H1 (cell line): ENCODE data around the gene ZNF469. TPM values are rescaled to one million over a fixed set of nuclear protein-coding genes. Genes with fewer than 3 reads are reported as not detected.

Source experiments
- CTCF ChIA-PET: fragments of 300-600 bp; sonication (Branson Sonifier 250); formaldehyde crosslinking; loops from one replicate; lab custom pipeline; 2021; ENCODE audit not compliant: partially characterized antibody; lab: Charles Lee
- POLR2A ChIA-PET: fragments of 300-600 bp; sonication (Branson Sonifier 250); formaldehyde crosslinking; loops from one replicate; lab custom pipeline; 2021; ENCODE audit warnings: inconsistent platforms; ENCODE audit not compliant: partially characterized antibody; lab: Charles Lee
- DNase-seq, 2 experiments: peaks; one replicate each; pipeline versions ENCODE4 v3.0.0 to v3.0.0-alpha.2; 2010 to 2022; ENCODE audit warnings: low spot score in 2 of 2, low read depth in 1 of 2, mixed read lengths in 1 of 2
- FAIRE-seq: peaks from 2 replicates; lab custom pipeline; 2011; peaks lifted over from hg19 to GRCh38; lab: Jason Lieb, UNC
- H2AFZ ChIP-seq: 2 replicates; pipeline ENCODE4 v1.8.1; 2012; ENCODE audit warnings: low read length, inconsistent platforms
- H2AK5ac ChIP-seq: 2 replicates; pipeline ENCODE4 v1.6.1; 2013; ENCODE audit warnings: low read depth, low read length
- H2BK120ac ChIP-seq: replicated peaks from 2 replicates; pipeline ENCODE3; 2013; ENCODE audit warnings: low read depth, low read length, inconsistent platforms
- H2BK12ac ChIP-seq: 2 replicates; pipeline ENCODE4 v1.6.1; 2013; ENCODE audit warnings: low read depth, low read length
- H2BK15ac ChIP-seq: 2 replicates; pipeline ENCODE4 v1.6.1; 2013; ENCODE audit warnings: low read length
- H2BK20ac ChIP-seq: 2 replicates; pipeline ENCODE4 v1.6.1; 2013; ENCODE audit warnings: low read length
- H2BK5ac ChIP-seq: 2 replicates; pipeline ENCODE4 v1.6.1; 2013; ENCODE audit warnings: low read depth, low read length
- H3K14ac ChIP-seq: 2 replicates; pipeline ENCODE4 v1.6.1; 2013; ENCODE audit warnings: inconsistent platforms; ENCODE audit not compliant: insufficient read length
- H3K18ac ChIP-seq: 2 replicates; pipeline ENCODE4 v1.6.1; 2013; ENCODE audit warnings: low read length; ENCODE audit errors: extremely low read depth
- H3K23ac ChIP-seq: 2 replicates; pipeline ENCODE4 v1.6.1; 2013; ENCODE audit warnings: inconsistent platforms; ENCODE audit not compliant: insufficient read length
- H3K23me2 ChIP-seq: 2 replicates; pipeline ENCODE4 v1.6.1; 2013; ENCODE audit warnings: low read depth, low read length
- H3K27ac ChIP-seq: 2 replicates; pipeline ENCODE4 v1.6.1; 2011; ENCODE audit warnings: low read depth, low read length, inconsistent platforms
- H3K27me3 ChIP-seq, 4 experiments: replicated peaks in 1 of 4; 1 replicate in 1 of 4; 2 replicates in 3 of 4; pipeline versions ENCODE4 v1.6.1 to v1.8.1; 2011 to 2013; ENCODE audit warnings: low read length in 3 of 4, mild to moderate bottlenecking in 3 of 4, inconsistent platforms in 2 of 4, mixed read lengths in 2 of 4, moderate library complexity in 1 of 4; ENCODE audit not compliant: control insufficient read depth in 3 of 4, insufficient read depth in 3 of 4; ENCODE audit errors: extremely low read depth in 1 of 4
- H3K36me3 ChIP-seq, 4 experiments: 2 replicates each; pipeline versions ENCODE4 v1.6.1 to v1.8.1; 2011 to 2013; ENCODE audit warnings: mild to moderate bottlenecking in 4 of 4, low read length in 3 of 4, moderate library complexity in 2 of 4, control low read depth in 1 of 4, inconsistent platforms in 1 of 4; ENCODE audit not compliant: insufficient read depth in 4 of 4, control insufficient read depth in 2 of 4
- H3K4ac ChIP-seq: replicated peaks from 2 replicates; pipeline ENCODE3; 2013; ENCODE audit warnings: low read length, low read depth, mixed read lengths, inconsistent platforms; ENCODE audit not compliant: insufficient read length
- H3K4me1 ChIP-seq, 4 experiments: replicated peaks in 1 of 4; 1 replicate in 1 of 4; 2 replicates in 3 of 4; pipeline versions ENCODE4 v1.6.1 to v1.8.1; 2011 to 2013; ENCODE audit warnings: low read length in 3 of 4, inconsistent platforms in 2 of 4, mixed read lengths in 1 of 4; ENCODE audit not compliant: insufficient read depth in 4 of 4, control insufficient read depth in 3 of 4
- H3K4me2 ChIP-seq, 2 experiments: 2 replicates each; pipeline versions ENCODE4 v1.6.1 to v1.8.1; 2011 to 2013; ENCODE audit warnings: low read depth in 2 of 2, low read length in 2 of 2, control low read depth in 1 of 2, inconsistent platforms in 1 of 2, mild to moderate bottlenecking in 1 of 2; ENCODE audit not compliant: insufficient read depth in 1 of 2
- H3K4me3 ChIP-seq, 4 experiments: fragments of 200-600, 300-600 bp in 1 of 4; sonication (generic), shearing (Covaris generic), sonication (Bioruptor Twin) in 1 of 4; 2 replicates each; pipeline versions ENCODE4 v1.5.1 to v1.8.1; 2011 to 2016; ENCODE audit warnings: low read length in 4 of 4, low read depth in 3 of 4, control low read depth in 2 of 4, inconsistent platforms in 2 of 4, mild to moderate bottlenecking in 2 of 4, mixed read lengths in 1 of 4, moderate library complexity in 1 of 4; ENCODE audit not compliant: insufficient read depth in 2 of 4; ENCODE audit errors: extremely low read depth in 1 of 4
- H3K56ac ChIP-seq: replicated peaks from 2 replicates; pipeline ENCODE3; 2013; ENCODE audit warnings: low read depth, mild to moderate bottlenecking, mixed read lengths, low read length, inconsistent platforms; ENCODE audit not compliant: insufficient read length
- H3K79me1 ChIP-seq: 2 replicates; pipeline ENCODE4 v1.6.1; 2013; ENCODE audit warnings: low read depth, low read length, control low read depth
- H3K79me2 ChIP-seq, 2 experiments: 2 replicates each; pipeline versions ENCODE4 v1.6.1 to v1.8.1; 2012 to 2013; ENCODE audit warnings: low read length in 2 of 2, mild to moderate bottlenecking in 2 of 2, inconsistent platforms in 1 of 2; ENCODE audit not compliant: insufficient read depth in 2 of 2, control insufficient read depth in 1 of 2
- H3K9ac ChIP-seq, 4 experiments: replicated peaks in 1 of 4; 1 replicate in 1 of 4; 2 replicates in 3 of 4; pipeline versions ENCODE4 v1.6.1 to v1.8.1; 2011 to 2013; ENCODE audit warnings: low read depth in 3 of 4, low read length in 3 of 4, control low read depth in 2 of 4, mild to moderate bottlenecking in 2 of 4, moderate library complexity in 2 of 4, inconsistent platforms in 1 of 4; ENCODE audit errors: extremely low read depth in 1 of 4
- H3K9me3 ChIP-seq, 2 experiments: 2 replicates each; pipeline versions ENCODE4 v1.6.1 to v1.8.1; 2012 to 2013; ENCODE audit warnings: mild to moderate bottlenecking in 2 of 2, moderate library complexity in 2 of 2, control low read depth in 1 of 2, inconsistent platforms in 1 of 2, low read depth in 1 of 2, low read length in 1 of 2, mixed read lengths in 1 of 2; ENCODE audit not compliant: insufficient read depth in 2 of 2
- H4K20me1 ChIP-seq, 2 experiments: replicated peaks in 1 of 2; 2 replicates each; pipeline versions ENCODE3 to v1.8.1; 2011 to 2013; ENCODE audit warnings: inconsistent platforms in 2 of 2, low read length in 2 of 2, mild to moderate bottlenecking in 1 of 2; ENCODE audit not compliant: insufficient read depth in 2 of 2, control insufficient read depth in 1 of 2
- H4K5ac ChIP-seq: 2 replicates; pipeline ENCODE4 v1.6.1; 2013; ENCODE audit warnings: low read length, low read depth, mixed read lengths, inconsistent platforms; ENCODE audit not compliant: insufficient read length
- H4K8ac ChIP-seq: 2 replicates; pipeline ENCODE4 v1.8.0; 2013; ENCODE audit warnings: mild to moderate bottlenecking, moderate library complexity, low read length, inconsistent platforms; ENCODE audit not compliant: insufficient read depth; ENCODE audit errors: extremely low read depth
- H4K91ac ChIP-seq: replicated peaks from 2 replicates; pipeline ENCODE3; 2013; ENCODE audit warnings: low read length, mixed read lengths, inconsistent platforms; ENCODE audit not compliant: insufficient read length
- CTBP2 ChIP-seq: IDR thresholded peaks from 2 replicates; pipeline ENCODE4 v1.7.0; 2011; ENCODE audit warnings: borderline replicate concordance, mild to moderate bottlenecking, moderate library complexity, mixed read lengths, low read length; ENCODE audit not compliant: insufficient read depth, insufficient read length
- EGR1 ChIP-seq: IDR thresholded peaks from 2 replicates; pipeline ENCODE4 v1.6.1; 2011; ENCODE audit warnings: low read depth, low read length, borderline replicate concordance
- EZH2 ChIP-seq: fragments of 200-600 bp; sonication (generic); IDR thresholded peaks from 2 replicates; pipeline ENCODE4 v1.7.1; 2012; ENCODE audit warnings: low read depth, mild to moderate bottlenecking, moderate library complexity, low read length, inconsistent platforms; ENCODE audit not compliant: severe bottlenecking
- MAFK ChIP-seq: IDR thresholded peaks from 2 replicates; pipeline ENCODE4 v1.6.1; 2012; ENCODE audit warnings: low read depth, mild to moderate bottlenecking, improper control_type of control experiment, low read length
- POLR2A ChIP-seq, 2 experiments: IDR thresholded peaks; 1 replicate in 1 of 2; 2 replicates in 1 of 2; pipeline ENCODE4 v1.6.1; 2011; ENCODE audit warnings: low read depth in 2 of 2, low read length in 2 of 2, mild to moderate bottlenecking in 2 of 2; ENCODE audit errors: control extremely low read depth in 1 of 2
- SIN3A ChIP-seq, 2 experiments: IDR thresholded peaks in 1 of 2; conservative IDR thresholded peaks in 1 of 2; 2 replicates each; pipeline ENCODE4 v1.6.1; 2011 to 2012; ENCODE audit warnings: low read length in 2 of 2, improper control_type of control experiment in 1 of 2, low read depth in 1 of 2, mild to moderate bottlenecking in 1 of 2
- SRF ChIP-seq: IDR thresholded peaks from 2 replicates; pipeline ENCODE4 v1.6.1; 2011; ENCODE audit warnings: mild to moderate bottlenecking, low read depth, low read length, moderate library complexity
- SUZ12 ChIP-seq: fragments of 200-600 bp; sonication (generic); IDR thresholded peaks from 2 replicates; pipeline ENCODE4 v1.6.1; 2012; ENCODE audit warnings: mild to moderate bottlenecking, inconsistent platforms, low read length, moderate library complexity, mixed read lengths
- WGBS, 2 experiments: shearing (Covaris generic) in 1 of 2; methylation state at CpG; one replicate each; pipeline versions ENCODE4 v1.1.6 to v1.1.7; 2013 to 2015; ENCODE audit warnings: low lambda C conversion rate in 2 of 2, mixed read lengths in 2 of 2, inconsistent platforms in 1 of 2, low coverage in 1 of 2, missing lambda C conversion rate in 1 of 2; ENCODE audit not compliant: insufficient replicate concordance in 2 of 2, insufficient coverage in 1 of 2, insufficient read length in 1 of 2; ENCODE audit errors: extremely low coverage in 1 of 2, missing lambda C conversion rate in 1 of 2; 5-methylcytosine and 5-hydroxymethylcytosine counted together
- long read RNA-seq, 2 experiments: library from RNA in 1 of 2; library from capped mRNA in 1 of 2; stranded (forward); transcript quantifications; one replicate each; pipeline ENCODE4 v2.0.0, GENCODE V29; 2021; ENCODE audit warnings: inconsistent platforms in 1 of 2
- polyA minus RNA-seq, 3 experiments: library from RNA; depleted of rRNA, polyadenylated mRNA; stranded (reverse); fragments of >200 nt; gene quantifications; 1 replicate in 2 of 3; 2 replicates in 1 of 3; pipeline ENCODE4 v1.2.3, GENCODE V29; 2011
- polyA plus RNA-seq, 7 experiments: library from polyadenylated mRNA; depleted of rRNA in 3 of 7; stranded (reverse) in 5 of 7; unstranded in 2 of 7; fragments of >200 nt in 5 of 7; fragments of 200-250 nt in 2 of 7; gene quantifications; 1 replicate in 5 of 7; 2 replicates in 1 of 7; 4 replicates in 1 of 7; pipeline versions ENCODE4 v1.2.1 to v1.2.3, GENCODE V29; 2011 to 2013; ENCODE audit warnings: missing spikeins in 2 of 7, mixed read lengths in 2 of 7
- total RNA-seq: library from RNA; stranded (reverse); fragmentation: NEBNext Ultra II Directional; extraction: Animal tissue kit (Norgen Biotek cat#: 25700); gene quantifications from 2 replicates; pipeline ENCODE4 v1.2.1, GENCODE V29; 2021

The ZNF469 gene
- 1.8 and 2.0 TPM in 2 replicates for total RNA-seq
- polyA plus RNA-seq (2011; rRNA removed) = 0.30 and 0.53 TPM in 2 replicates
- polyA plus RNA-seq (2011; cell fraction: cytosol; rRNA removed) = 0.23 TPM
- polyA plus RNA-seq (2011; cell fraction: nucleus; rRNA removed) = 1.1 TPM
- 0.54 to 0.96 TPM (median 0.90 TPM) in 4 replicates for polyA plus RNA-seq (2012, experiment 1 of 2)
- 0.63 TPM for polyA plus RNA-seq (2012, experiment 2 of 2)
- polyA plus RNA-seq (2013, experiment 1 of 2) = 0.45 TPM
- 0.42 TPM for polyA plus RNA-seq (2013, experiment 2 of 2)
- polyA minus RNA-seq (2011; rRNA and poly(A)+ RNA removed) = 0.32 and 0.41 TPM in 2 replicates
- polyA minus RNA-seq (2011; cell fraction: cytosol; rRNA and poly(A)+ RNA removed) = 1.1 TPM
- polyA minus RNA-seq (2011; cell fraction: nucleus; rRNA and poly(A)+ RNA removed) = 1.5 TPM
- long read RNA-seq, experiment 1 = 0 reads
- long read RNA-seq, experiment 2 = 0 reads

GRCh38 chr16:88382491-88383400, at the start of gene ZNF469:
TSS of gene ZNF469 (plus strand) at chr16:88382959. CDS start at chr16:88427471, 44,512 bp downstream.
- Histone ChIP-seq H3K23me2 (peaks cover 10% of the 10 kb centered on the region), H4K91ac (peak within 1 kb of the TSS; percentile 57), H2BK20ac (peak within 1 kb of the TSS; percentile 92; the same call in 1 of the 2 replicates), H3K9me3 (0 out of 4 replicates have a peak, but pooled peaks cover 0 to 6% of the 10 kb centered on the region in 2 experiments), H3K18ac (peak within 1 kb of the TSS; percentile 71), H3K4me3 (peak within 1 kb of the TSS; percentile 19 to 57 (median 21); a peak in 7 of 8 replicates), H2AK5ac (peak within 1 kb of the TSS; percentile 94; the same call in 1 of the 2 replicates), H2BK15ac (peak within 1 kb of the TSS; percentile 40), H3K4me1 (peaks cover 6 to 27% (median 20%) of the 10 kb centered on the region in 4 experiments), H4K20me1 (peaks cover 0 to 17% of the 10 kb centered on the region in 2 experiments), H3K36me3 (no peaks in the 10 kb centered on the region), H3K9ac (no peak within 1 kb of the TSS), H3K27me3 (peaks cover 21 to 39% (median 34%) of the 10 kb centered on the region in 4 experiments), H3K79me1 (no peaks in the 10 kb centered on the region), H2BK12ac (peak within 1 kb of the TSS; percentile 88; the same call in 1 of the 2 replicates), H2AFZ (no peak within 1 kb of the TSS), H2BK5ac (peak within 1 kb of the TSS; percentile 83; the same call in 1 of the 2 replicates), H3K27ac (no peak within 1 kb of the TSS), H4K5ac (no peak within 1 kb of the TSS), H3K56ac (no peak within 1 kb of the TSS), H3K4ac (peak within 1 kb of the TSS; percentile 92), H3K14ac (no peak within 1 kb of the TSS), H2BK120ac (peak within 1 kb of the TSS; percentile 50), H3K79me2 (no peaks in the 10 kb centered on the region), H4K8ac (peak within 1 kb of the TSS; percentile 63), H3K23ac (no peak within 1 kb of the TSS), H3K4me2 (peak within 1 kb of the TSS; percentile 49 to 58)
- 37% methylated on average over 16 of the region's 87 CpGs; no CpG with 5 or more reads in 1 of the 2 experiments for whole genome bisulfite sequencing, 2 experiments
- POLR2A ChIA-PET = interaction anchor here (0.8 to 1.4 kb wide), 2 partner anchors 15 to 514 kb away, joined by 3 to 4 read pairs; partner anchors contain the start of gene SLC7A5
- CTCF ChIA-PET = no interaction called here
- FAIRE-seq (no peak), DNase-seq (peak in 1 of 2 experiments; percentile 76)
- peak; percentile 42 for TF ChIP-seq SUZ12
- TF ChIP-seq SRF = no peak
- TF ChIP-seq CTBP2 = no peak
- no peak for TF ChIP-seq MAFK
- peak; percentile 27 for TF ChIP-seq EZH2
- no peak for TF ChIP-seq POLR2A (IDR thresholded peaks at IDR 0.05; ENCODE audit: control extremely low read depth in 1 of 2, low read depth in 2 of 2, low read length in 2 of 2)
- TF ChIP-seq EGR1 = peak; percentile 58; the same call in 1 of the 2 replicates
- TF ChIP-seq SIN3A (conservative IDR thresholded peaks at IDR 0.05 in 1 of 2, IDR thresholded peaks at IDR 0.05 in 1 of 2; ENCODE audit: low read depth in 1 of 2, low read length in 2 of 2) = no peak
